HG03064 (cell line): ENCODE measurements around the gene CSF2RB.

ENCODE experiments used
- ATAC-seq: cut with Tn5 transposase; IDR thresholded peaks from one replicate; pipeline ENCODE4 v1.9.1; 2021; ENCODE audit warnings: low read depth; ENCODE audit not compliant: unreplicated experiment

CSF2RB gene

DNA sequence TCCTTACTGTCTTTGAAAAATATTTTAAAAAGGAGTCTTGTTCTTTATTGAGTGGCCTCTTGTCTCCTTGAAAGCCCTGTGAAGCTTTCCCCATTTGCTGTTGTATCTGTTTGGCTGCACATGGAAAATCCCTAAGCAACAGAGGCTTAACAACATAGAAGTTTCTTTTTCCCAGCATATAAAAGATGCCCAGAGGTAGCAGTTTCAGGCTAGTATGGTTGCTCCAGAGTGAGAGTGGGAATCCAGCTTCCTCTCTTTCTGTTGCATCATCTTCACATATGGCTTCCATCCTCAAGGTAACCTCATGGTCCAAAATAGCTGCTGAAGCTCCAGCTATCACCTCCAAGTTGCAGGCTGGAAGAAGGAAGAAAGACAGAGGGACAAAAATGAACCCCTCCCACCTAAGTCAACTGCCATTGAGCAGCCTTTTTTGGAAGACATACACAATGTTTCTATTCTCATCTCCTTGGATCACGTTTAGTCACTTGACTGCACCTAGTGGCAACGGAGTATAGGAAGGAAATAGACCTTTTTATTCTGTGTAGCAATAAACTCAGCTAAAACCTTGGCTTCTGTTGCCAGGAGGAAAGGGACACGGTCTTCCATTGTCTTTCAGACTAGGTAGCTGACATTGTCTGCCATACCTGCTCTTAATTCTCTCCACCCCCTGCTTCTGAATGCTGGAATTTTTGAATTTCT, 5.3 kb downstream of the CSF2RB start:
- ATAC-seq = no peak

DNA sequence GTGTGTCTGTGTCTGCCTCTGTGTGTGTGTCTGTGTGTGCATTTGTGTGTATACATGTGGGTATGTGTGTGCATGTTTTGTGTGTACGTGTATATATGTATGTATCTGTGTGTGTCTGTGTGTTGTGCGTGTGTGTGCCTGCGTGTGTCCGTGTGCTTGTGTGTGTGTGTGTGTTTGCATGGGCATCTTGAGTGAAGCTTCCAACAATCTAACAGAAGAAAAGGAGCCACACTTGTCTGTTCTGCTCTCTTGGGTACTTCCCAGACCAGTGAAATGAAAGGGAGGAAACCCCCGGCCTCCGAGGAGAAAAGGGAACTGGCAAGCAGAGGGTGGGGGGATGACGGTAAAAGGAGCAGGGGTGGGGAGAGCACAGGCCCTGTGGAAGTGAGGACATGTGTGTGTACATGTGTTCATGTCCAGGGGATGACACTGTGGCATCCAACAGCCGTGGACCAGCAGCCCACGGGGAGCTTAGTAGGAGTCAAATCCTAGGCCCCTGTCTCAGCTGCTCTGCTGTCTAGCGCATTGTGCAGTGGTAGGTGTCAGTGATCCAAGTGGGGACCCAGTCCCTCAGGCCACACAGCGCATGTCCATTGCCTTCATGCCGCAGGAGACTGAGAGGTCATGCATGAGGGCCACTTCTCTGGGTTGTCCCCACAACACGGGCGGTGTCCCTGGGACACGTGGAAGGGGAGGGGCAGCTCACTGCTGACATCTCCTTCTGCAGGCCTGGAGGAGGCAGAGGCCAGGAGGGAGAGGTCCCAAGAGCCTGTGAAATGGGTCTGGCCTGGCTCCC, 8.1 kb downstream of the CSF2RB start:
- no peak for ATAC-seq

DNA sequence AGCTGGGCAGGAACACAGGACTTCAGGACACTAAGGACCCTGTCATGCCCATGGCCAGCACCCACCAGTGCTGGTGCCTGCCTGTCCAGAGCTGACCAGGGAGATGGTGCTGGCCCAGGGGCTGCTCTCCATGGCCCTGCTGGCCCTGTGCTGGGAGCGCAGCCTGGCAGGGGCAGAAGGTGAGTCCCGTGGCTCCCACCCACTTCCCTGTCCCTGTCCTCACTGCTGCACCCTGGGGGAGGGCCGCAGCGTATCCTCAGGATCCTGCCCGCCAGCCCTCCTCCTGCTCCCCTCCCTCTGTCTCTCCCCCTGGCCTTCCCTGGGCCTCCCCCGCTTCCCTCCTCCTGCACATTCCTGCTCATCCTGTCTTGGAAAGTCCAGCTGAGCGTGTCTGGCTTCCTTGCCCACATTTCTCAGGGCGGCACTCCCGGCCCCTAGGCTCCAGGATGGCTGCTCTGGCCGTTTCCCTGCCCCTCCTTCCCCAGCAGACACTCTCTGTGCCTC, 8.7 kb downstream of the CSF2RB start:
- no peak for ATAC-seq

DNA sequence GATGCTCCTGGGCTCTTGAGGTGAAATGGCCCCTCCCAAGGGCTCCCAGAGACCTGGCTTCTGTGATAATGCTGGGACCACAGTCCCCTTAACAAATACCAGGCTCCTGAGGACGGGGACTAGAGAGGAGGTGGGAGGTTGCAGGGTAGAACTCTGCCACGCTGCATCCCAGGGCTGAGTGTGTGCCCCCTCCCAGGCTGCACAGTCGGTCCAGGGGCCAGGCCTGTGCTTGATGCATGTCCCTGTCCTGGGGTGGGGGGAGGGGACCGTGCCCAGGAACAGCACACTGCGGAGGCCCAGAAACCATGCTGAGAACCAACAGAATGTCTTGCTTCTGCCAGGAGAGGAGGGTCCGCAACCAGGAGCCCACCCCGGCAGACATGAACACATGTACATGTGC, 9.3 kb downstream of the CSF2RB start:
- no peak for ATAC-seq

DNA sequence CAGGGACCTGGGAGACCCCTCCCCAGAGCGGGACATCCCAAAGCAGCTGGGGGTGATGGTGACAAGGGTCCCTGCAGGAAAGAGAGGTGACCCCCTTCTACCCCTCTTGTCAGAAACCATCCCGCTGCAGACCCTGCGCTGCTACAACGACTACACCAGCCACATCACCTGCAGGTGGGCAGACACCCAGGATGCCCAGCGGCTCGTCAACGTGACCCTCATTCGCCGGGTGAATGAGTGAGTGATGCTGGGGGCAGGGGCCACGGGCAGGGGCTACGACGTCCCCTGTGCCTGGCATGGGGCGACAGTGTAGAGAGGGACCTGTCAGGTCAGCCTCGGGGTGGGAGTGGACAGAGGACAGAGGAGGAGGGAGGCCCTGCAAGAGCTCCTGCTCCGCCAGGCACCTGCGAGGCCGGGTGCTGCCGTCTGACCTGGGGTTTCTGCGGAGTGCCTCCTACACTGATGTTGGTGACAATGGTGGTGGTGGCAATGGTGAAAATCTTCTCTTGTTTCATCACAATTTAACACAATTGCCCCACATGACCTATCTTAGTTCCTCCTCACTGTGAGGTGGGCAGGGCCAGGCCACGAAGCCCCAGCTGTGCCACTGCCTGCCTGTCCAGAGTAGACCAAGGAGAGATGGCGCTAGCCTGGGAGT, 9.8 kb downstream of the CSF2RB start:
- no peak for ATAC-seq

DNA sequence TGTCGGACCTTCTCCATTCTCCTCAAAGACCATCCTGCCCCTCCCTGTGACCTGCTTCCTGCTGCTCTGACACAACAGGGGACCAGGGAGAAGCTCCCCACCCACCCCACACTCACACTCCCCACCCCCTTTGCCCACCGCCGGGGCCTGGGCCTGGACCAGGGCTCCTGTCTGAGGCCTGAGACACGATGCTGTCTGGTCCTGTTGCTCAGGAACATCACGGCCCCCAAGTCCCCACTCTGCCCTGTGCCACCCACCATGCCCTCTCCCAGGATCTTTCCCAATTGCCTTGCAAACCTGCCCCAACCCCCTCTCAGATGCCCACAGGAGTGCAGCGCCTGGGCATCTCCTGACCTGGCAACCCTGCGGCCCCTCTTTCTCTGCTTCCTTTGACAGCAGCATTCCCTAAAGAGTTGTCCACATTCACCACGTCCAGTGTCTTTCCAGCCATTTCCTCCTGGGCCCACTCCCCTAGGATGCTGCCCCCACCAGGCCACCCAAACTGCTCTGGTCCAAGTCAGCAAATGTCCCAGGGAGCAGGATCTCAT, 10.8 kb downstream of the CSF2RB start:
- no peak for ATAC-seq

DNA sequence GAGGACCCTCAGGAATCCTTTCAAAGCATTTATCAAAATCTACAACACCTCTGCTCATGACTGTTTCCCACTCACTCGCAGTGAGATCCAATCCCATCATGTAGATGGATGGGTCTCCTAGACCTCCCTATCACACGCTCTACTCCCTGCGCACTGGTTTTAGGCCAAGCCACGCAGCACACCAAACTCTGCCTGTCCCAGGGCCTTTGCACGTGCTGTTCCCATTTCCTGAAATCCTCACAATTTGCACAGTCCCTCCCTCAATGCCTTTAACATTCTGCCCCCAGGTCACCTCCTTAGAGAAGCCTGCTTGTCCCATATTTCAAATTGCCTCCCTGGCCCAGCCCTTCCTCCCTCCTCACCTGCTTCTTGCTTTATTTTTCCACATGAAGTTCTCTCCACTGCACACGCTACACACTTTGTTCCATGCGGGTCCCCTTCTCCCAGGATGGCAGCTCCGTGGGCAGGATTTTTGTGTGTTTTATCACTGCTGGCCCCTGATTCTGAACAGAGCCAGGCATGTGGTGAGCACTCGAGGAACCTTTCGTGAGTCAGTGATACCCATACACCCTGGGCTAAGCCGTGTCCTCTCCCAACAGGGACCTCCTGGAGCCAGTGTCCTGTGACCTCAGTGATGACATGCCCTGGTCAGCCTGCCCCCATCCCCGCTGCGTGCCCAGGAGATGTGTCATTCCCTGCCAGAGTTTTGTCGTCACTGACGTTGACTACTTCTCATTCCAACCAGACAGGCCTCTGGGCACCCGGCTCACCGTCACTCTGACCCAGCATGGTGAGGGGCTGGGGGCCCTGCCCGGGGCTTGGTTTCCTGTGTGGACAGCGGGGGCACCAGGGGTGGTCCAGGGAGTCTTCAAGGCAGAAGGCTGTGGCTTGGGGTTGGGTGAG, 12.2 kb downstream of the CSF2RB start:
- no peak for ATAC-seq

DNA sequence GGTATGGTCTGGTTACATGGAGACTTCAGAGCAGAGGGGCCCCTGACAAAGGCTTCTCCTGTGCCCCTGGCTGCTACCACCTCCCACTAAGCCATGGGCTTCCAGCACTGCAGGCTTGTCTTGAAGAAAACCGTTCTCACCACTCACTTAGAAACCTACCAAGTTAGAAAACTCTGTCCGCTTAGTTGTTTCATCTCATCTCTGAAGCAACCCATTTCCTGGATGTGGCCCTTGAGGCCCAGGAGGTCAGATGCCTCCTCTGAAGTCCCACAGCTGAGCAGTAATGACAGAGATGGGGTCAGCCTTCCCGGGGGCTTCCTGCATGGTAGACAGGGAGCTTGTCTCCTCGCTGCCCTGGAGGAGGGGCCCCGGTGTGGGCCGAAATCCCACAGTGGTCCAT, 12.9 kb downstream of the CSF2RB start:
- ATAC-seq = no peak

DNA sequence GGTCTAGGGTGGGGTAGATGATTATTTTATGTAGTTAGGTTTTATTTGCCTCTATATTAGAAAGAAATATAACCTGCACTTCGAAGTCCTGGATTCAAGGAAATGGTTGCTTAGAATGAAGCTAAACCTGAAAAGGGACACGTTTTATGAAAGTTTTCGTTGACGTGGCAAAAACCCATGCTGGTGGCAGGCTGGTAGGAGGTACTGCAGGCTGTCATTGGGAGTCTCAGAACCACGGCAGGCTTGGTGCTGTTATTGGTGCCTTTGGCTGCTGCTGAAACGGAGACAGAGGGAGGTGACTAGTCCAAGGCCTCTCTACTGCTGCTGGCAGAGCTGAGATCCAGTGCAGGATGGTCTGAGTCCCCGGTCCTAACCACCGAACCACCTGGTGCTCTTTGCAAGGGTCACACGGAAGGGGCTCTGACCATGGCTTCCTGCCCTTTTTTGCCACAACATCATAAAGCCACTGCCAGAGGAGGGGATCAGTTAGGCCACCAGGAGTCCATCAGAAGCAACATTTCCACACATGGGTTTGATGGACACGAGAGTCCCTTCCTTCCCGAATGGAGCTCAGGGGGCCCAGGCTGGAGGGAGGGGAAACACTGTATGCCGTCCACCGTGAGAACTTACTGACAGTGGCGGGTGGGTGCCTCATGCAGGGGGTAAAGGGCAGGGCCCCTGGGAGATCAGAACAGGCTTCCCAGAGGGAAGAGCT, 13.4 kb downstream of the CSF2RB start:
- no peak for ATAC-seq

DNA sequence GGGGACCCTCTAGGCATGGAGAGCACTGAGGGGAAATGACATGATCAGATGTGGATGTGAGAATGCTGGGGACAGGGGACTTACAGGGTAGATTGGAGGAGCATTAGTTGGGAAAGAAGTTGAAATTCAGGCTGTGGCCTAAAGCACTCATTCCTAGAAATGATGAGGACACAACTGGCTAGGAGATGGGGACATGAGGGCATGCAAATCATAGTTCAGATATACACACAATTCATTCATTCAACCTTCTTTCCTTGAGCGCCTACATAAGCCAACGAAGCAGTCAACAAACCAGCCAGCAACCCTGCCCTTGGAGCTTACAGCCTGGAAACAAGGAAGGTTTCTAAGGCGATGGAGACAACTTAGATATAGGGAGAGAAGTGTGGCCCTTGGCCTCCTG, 14.2 kb downstream of the CSF2RB start:
- ATAC-seq = no peak

DNA sequence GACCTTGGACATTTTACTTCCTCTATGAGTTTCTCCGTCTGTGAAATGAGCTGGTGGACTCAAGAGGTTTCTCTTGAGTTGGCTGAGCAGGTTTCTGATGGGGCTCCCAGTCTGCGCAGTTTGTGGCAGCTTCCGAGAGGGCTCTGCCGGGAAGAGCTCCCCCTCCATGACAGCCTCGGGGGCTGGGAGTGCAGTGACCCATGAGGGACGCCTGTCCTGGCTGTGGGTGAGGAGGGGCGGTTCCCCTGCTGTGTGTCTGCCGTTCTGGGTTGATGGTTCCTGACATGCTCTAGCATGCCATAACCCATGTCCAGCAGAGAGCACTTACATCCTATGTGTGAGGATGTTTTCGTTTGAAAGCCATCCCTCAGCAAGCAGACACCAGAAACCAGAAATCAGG, 14.8 kb downstream of the CSF2RB start:
- ATAC-seq = no peak

DNA sequence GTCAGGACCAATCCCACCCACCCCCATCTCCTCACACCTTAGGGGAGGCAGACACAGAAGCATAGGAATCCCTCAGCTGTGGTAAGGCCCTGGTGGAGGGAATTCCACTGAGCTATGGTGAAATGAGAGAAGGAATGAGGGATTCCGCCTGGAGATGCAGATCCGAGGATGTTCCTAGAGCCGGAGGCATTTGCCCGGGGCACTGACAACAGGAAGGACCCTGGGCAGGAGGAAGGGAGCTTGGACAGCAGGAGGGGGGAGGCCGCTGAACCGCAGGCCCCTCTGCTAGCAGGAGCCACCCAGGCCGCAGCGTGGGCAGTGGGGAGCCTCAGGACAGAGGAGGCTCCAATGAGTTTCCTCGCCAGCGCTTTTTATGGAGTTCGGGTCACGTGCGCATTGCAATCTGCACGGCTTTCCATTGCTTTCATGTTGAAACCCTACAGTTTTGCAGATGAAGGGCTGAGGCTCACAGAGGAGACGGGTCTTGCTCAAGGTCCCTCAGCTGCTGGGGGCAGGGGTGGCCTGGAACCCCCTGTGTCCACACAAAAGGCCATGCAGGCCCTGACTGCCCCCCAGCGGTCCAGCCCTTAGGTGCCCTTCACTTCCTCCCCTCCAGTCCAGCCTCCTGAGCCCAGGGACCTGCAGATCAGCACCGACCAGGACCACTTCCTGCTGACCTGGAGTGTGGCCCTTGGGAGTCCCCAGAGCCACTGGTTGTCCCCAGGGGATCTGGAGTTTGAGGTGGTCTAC, 15.5 kb downstream of the CSF2RB start:
- ATAC-seq = no peak

DNA sequence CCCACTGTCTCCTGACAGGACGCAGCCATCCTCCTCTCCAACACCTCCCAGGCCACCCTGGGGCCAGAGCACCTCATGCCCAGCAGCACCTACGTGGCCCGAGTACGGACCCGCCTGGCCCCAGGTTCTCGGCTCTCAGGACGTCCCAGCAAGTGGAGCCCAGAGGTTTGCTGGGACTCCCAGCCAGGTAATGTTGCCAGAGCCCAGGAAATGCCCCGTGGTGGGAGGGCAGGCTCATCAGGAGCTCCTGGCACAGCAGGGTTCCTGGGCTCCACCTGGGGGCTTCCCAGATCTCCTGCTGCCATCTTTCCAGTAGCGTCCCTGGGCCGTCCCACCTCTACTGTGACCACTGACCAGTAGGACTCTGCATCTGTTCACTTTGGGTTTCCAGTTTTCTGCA, 16.2 kb downstream of the CSF2RB start:
- no peak for ATAC-seq

DNA sequence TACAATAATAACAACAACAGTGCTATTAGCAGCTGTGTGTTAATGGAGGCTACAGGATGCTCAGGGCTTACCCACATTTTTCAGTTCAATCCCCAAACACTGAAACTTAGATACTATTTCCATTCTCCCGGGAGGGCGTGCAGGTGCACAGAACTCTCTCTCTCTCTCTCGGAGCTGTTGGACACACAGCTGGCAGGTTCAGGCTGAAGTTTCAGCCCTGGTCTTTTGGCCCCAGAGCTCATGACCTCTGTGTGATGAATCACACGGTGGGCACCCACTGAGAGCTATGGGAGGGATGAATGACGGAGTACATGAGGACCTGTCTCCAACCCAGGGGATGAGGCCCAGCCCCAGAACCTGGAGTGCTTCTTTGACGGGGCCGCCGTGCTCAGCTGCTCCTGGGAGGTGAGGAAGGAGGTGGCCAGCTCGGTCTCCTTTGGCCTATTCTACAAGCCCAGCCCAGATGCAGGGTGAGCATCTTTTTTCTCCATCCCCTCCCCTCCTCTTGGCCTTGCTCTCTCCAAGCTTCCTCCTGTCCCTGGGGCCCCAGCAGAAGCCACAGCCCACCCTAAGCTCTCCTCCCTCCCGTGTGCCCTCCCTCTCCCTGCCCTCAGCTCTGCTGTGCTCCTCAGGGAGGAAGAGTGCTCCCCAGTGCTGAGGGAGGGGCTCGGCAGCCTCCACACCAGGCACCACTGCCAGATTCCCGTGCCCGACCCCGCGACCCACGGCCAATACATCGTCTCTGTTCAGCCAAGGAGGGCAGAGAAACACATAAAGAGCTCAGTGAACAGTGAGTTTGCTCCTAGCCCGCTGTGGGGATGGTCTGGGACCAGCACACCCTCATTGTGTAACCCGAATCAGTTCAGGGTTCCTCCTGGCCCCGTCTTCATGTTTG, 16.9 kb downstream of the CSF2RB start:
- ATAC-seq = no peak

DNA sequence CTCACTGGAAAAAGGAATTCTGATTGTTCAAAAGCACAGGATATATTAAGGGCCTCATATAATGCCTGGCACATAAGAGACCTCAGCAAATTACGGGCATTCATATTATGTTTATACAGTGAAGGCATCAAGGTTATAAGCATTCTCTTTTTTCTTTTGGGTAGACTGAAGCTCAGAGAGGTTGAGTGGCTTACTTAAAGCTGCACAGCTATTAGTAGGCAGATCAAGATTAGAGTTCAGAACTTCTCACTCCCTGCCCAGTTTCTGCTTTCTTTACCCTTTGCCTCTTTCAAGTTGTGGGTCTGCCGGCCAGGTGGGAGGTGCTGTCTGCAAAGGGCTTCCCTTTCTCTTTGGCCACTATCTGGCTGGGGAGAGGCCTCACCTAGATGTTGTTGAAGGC, 18.0 kb downstream of the CSF2RB start:
- no peak for ATAC-seq

DNA sequence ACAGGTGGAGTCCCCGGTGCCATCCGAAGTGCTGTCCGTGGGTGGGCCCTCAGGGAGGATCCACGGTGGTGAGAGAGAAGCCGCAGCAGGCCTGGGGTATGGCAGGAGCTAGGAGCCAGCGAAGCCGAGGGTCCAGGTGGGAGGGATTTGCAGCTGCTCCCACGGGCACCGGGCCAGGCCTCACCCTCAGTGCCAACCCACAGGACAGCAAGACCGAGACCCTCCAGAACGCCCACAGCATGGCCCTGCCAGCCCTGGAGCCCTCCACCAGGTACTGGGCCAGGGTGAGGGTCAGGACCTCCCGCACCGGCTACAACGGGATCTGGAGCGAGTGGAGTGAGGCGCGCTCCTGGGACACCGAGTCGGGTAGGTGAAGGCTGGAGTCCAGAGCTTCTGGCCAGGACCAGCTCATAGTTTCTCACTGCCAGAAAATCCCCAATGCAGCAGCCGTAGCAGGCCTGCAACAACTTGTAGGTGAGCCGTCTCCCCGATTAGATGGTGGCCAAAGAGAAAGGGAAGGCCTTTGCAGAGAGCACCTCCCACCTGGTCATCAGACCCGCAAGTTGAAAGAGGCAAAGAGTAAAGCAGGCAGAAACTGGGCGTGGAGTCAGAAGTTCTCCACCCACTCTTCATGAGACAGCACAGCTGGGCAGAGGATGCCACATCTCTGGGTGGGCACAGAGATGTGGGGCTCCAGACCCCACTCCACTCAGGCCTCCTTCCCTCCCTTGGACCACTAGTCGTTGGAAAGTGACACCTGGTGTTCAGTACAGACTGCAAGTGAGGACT, 20.4 kb downstream of the CSF2RB start:
- ATAC-seq = no peak
